ENCODE data around the gene PPFIBP1.
"Not testable (repeated sequence)": the region's sequence is repeated elsewhere in the genome, so short reads cannot be mapped to it uniquely, and the experiment has no call there.

DNA sequence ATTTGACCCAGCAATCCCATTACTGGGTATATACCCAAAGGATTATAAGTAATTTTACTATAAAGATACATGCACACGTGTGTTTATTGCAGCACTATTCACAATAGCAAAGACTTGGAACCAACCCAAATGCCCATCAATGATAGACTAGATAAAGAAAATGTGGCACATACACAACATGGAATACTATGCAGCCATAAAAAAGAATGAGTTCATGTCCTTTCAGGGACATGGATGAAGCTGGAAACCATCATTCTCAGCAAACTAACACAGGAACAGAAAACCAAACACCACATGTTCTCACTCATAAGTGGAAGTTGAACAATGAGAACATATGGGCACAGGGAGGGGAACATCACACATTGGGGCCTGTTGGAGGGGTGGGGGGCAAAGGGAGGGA, 20.9 kb downstream of the PPFIBP1 start:
- TF ChIP-seq, protein P1, sequence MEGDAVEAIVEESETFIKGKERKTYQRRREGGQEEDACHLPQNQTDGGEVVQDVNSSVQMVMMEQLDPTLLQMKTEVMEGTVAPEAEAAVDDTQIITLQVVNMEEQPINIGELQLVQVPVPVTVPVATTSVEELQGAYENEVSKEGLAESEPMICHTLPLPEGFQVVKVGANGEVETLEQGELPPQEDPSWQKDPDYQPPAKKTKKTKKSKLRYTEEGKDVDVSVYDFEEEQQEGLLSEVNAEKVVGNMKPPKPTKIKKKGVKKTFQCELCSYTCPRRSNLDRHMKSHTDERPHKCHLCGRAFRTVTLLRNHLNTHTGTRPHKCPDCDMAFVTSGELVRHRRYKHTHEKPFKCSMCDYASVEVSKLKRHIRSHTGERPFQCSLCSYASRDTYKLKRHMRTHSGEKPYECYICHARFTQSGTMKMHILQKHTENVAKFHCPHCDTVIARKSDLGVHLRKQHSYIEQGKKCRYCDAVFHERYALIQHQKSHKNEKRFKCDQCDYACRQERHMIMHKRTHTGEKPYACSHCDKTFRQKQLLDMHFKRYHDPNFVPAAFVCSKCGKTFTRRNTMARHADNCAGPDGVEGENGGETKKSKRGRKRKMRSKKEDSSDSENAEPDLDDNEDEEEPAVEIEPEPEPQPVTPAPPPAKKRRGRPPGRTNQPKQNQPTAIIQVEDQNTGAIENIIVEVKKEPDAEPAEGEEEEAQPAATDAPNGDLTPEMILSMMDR (IDR thresholded peaks at IDR 0.05): not testable (repeated sequence)
- TF ChIP-seq POLR2A, EP300 (IDR thresholded peaks at IDR 0.05): not testable (repeated sequence)
